Glutamatergic neuron (in vitro differentiated cells): ENCODE results near the gene CEACAM21. TPM values are rescaled to one million over a fixed set of nuclear protein-coding genes. Genes with fewer than 3 reads are reported as not detected.
A peak's percentile ranks its signal among the peaks of the same experiment; 100 is the strongest.

Experiments used
- DNase-seq: peaks from one replicate; pipeline ENCODE4 v3.0.0; 2022
- H3K27ac Mint-ChIP-seq: one replicate; pipeline ENCODE4 v1.8.0; 2020; ENCODE audit warnings: mild to moderate bottlenecking, mixed read lengths, inconsistent platforms; ENCODE audit not compliant: unreplicated experiment
- H3K27me3 Mint-ChIP-seq: one replicate; pipeline ENCODE4 v1.8.0; 2020; ENCODE audit warnings: mild to moderate bottlenecking, moderate library complexity, mixed read lengths, inconsistent platforms; ENCODE audit not compliant: unreplicated experiment
- H3K36me3 Mint-ChIP-seq: one replicate; pipeline ENCODE4 v1.8.0; 2020; ENCODE audit warnings: mild to moderate bottlenecking, mixed read lengths, inconsistent platforms; ENCODE audit not compliant: unreplicated experiment
- H3K4me1 Mint-ChIP-seq: one replicate; pipeline ENCODE4 v1.8.0; 2020; ENCODE audit warnings: mild to moderate bottlenecking, low read depth, mixed read lengths, inconsistent platforms; ENCODE audit not compliant: unreplicated experiment
- H3K4me3 Mint-ChIP-seq: one replicate; pipeline ENCODE4 v1.8.0; 2020; ENCODE audit warnings: mild to moderate bottlenecking, mixed read lengths, inconsistent platforms; ENCODE audit not compliant: unreplicated experiment
- H3K9me3 Mint-ChIP-seq: one replicate; pipeline ENCODE4 v1.8.0; 2020; ENCODE audit warnings: mild to moderate bottlenecking, moderate library complexity, mixed read lengths, inconsistent platforms; ENCODE audit not compliant: unreplicated experiment
- CTCF ChIP-seq: fragments of 200-600 bp; sonication (generic); IDR thresholded peaks from one replicate; pipeline ENCODE4 v1.5.0; 2021; ENCODE audit not compliant: partially characterized antibody, unreplicated experiment
- total RNA-seq: library from RNA; stranded (reverse); fragmentation: NEBNext Ultra II Directional; extraction: Animal tissue kit (Norgen Biotek cat#: 25700); gene quantifications from one replicate; pipeline ENCODE4 v1.2.1, GENCODE V29; 2021; ENCODE audit not compliant: unreplicated experiment

CEACAM21 gene
- total RNA-seq, 1 donor from 2014 or later = not detected

GRCh38 chr19:41552558-41552957, 23.4 kb upstream of the CEACAM21 start:
- TF ChIP-seq CTCF = no peak
- H3K36me3 Mint-ChIP-seq = peaks cover 5% of the 10 kb centered on the region
- peaks cover 5% of the 10 kb centered on the region for H3K4me1 Mint-ChIP-seq
- no peak for DNase-seq
- no peaks in the 10 kb centered on the region for H3K27me3 Mint-ChIP-seq
- H3K4me3 Mint-ChIP-seq = no peak overlapping the region
- H3K27ac Mint-ChIP-seq = no peak overlapping the region
- H3K9me3 Mint-ChIP-seq = peaks cover 2% of the 10 kb centered on the region

DNA sequence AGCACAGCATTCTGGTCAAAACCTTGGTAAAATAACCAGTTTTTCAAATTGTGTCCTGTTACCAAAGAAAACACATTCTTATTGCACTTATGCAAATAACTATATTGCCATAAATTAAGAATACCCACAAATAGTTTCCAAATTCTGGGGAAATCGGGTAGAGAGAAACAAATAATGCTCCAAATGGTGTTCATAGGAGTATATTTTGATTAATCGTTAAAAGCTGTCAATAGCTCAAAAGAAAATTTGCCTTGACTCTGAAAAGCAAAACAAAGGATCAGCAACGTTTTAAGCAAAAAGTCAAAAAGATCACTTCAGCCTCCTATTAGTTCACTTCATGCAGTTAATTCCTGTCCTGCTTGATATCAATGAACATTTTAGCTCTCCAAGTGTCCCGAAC, 22.2 kb upstream of the CEACAM21 start:
- no peak for DNase-seq
- no peak for TF ChIP-seq CTCF
- Mint-ChIP-seq H3K9me3 (peaks cover 2% of the 10 kb centered on the region), H3K27ac (no peak overlapping the region), H3K4me3 (no peak overlapping the region), H3K27me3 (no peaks in the 10 kb centered on the region), H3K36me3 (peaks cover 5% of the 10 kb centered on the region), H3K4me1 (peaks cover 3% of the 10 kb centered on the region)

- peaks cover 5% of the 10 kb centered on the region for H3K36me3 Mint-ChIP-seq
- no peaks in the 10 kb centered on the region for H3K4me1 Mint-ChIP-seq
- TF ChIP-seq CTCF = no peak
- H3K27ac Mint-ChIP-seq = no peak overlapping the region
- H3K27me3 Mint-ChIP-seq = no peaks in the 10 kb centered on the region
- no peak overlapping the region for H3K4me3 Mint-ChIP-seq
- H3K9me3 Mint-ChIP-seq = peaks cover 2% of the 10 kb centered on the region
- no peak for DNase-seq
Measured at GRCh38 chr19:41554907-41555306, 21.1 kb upstream of the CEACAM21 start.

GRCh38 chr19:41555748-41556147, 20.2 kb upstream of the CEACAM21 start:
- H3K4me1 Mint-ChIP-seq = no peaks in the 10 kb centered on the region
- no peaks in the 10 kb centered on the region for H3K27me3 Mint-ChIP-seq
- TF ChIP-seq CTCF = no peak
- DNase-seq = no peak
- H3K4me3 Mint-ChIP-seq = no peak overlapping the region
- H3K9me3 Mint-ChIP-seq = peaks cover 2% of the 10 kb centered on the region
- no peak overlapping the region for H3K27ac Mint-ChIP-seq
- peaks cover 5% of the 10 kb centered on the region for H3K36me3 Mint-ChIP-seq

DNA sequence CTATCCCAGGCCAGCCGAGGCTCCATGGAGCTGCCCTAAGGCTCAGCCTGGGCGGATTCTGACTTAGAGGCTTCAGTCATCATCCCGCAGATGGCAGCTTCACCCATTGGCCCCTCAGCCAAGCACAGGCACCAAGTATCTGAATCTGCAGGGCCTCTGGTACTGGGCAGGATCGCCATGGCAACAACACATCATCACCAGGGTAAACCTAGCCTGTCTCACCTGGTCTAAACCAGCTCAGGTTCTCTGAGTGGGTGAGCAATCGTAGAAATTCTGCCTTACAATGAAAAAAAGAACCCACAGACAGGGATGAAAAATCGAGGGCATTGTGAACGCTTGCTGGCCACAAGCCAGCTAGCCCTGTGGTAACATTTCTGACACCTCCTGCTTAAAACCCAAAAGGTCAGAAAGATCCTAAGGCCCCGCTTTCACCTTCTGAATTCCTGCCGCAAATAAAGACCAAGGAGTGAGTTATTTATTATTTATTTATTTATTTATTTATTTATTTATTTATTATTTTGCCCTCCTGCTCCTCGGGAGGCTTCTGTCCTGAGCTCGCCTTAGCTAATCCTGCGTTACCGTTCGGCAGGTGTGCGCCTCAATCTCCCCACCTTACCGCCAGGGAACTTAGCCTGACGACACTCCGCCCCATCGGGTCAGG, 12.0 kb upstream of the CEACAM21 start:
- no peak for DNase-seq
- no peak for TF ChIP-seq CTCF
- Mint-ChIP-seq H3K9me3 (no peaks in the 10 kb centered on the region), H3K4me1 (peaks cover 2% of the 10 kb centered on the region), H3K36me3 (no peaks in the 10 kb centered on the region), H3K27me3 (peaks cover 21% of the 10 kb centered on the region), H3K4me3 (peak overlapping the region; percentile 72), H3K27ac (no peak overlapping the region)
